Caco-2 (cell line): ENCODE results near the gene RNF121. TPM values are rescaled to one million over a fixed set of nuclear protein-coding genes. Genes with fewer than 3 reads are reported as not detected.

ENCODE experiments used
- BruUV-seq: library from RNA; stranded (reverse); fragments of 400-500 nt; replicated peaks from 2 replicates; lab custom pipeline; 2021; lab: Mats Ljungman, UMichigan
- CTCF ChIA-PET: fragments of 300-600 bp; sonication (Branson Sonifier 250); formaldehyde crosslinking; loops from one replicate; lab custom pipeline; 2022; ENCODE audit warnings: antibody characterized with exemption; lab: Charles Lee
- POLR2A ChIA-PET: fragments of 300-600 bp; sonication (Branson Sonifier 250); formaldehyde crosslinking; loops from one replicate; lab custom pipeline; 2022; ENCODE audit warnings: antibody characterized with exemption; lab: Charles Lee
- DNase-seq, 2 experiments: peaks; one replicate each; pipeline versions ENCODE4 v3.0.0 to v3.0.0-alpha.2; 2020 to 2022
- H3K27me3 ChIP-seq: replicated peaks from 2 replicates; pipeline ENCODE4 v1.6.0; 2011; ENCODE audit warnings: low read length; ENCODE audit not compliant: control insufficient read depth, insufficient read depth
- H3K36me3 ChIP-seq: 2 replicates; pipeline ENCODE4 v1.5.1; 2011; ENCODE audit warnings: low read length; ENCODE audit not compliant: control insufficient read depth, insufficient read depth
- H3K4me1 ChIP-seq: fragments of 250-450 bp; sonication (Bioruptor Pico); 2 replicates; pipeline ENCODE4 v1.5.1; 2020; ENCODE audit warnings: mild to moderate bottlenecking
- H3K4me3 ChIP-seq: 2 replicates; pipeline ENCODE4 v1.5.1; 2011; ENCODE audit warnings: low read depth, mild to moderate bottlenecking, control low read depth, low read length
- H3K9me3 ChIP-seq: fragments of 250-450 bp; sonication (Bioruptor Pico); 2 replicates; pipeline ENCODE4 v1.5.1; 2020; ENCODE audit warnings: mild to moderate bottlenecking, moderate library complexity
- H3K27ac Mint-ChIP-seq: one replicate; pipeline ENCODE4 v1.8.0; 2022; ENCODE audit warnings: mixed read lengths; ENCODE audit not compliant: unreplicated experiment
- H3K27me3 Mint-ChIP-seq: one replicate; pipeline ENCODE4 v1.8.0; 2022; ENCODE audit warnings: mixed read lengths; ENCODE audit not compliant: insufficient read depth, unreplicated experiment
- H3K36me3 Mint-ChIP-seq: one replicate; pipeline ENCODE4 v1.8.0; 2022; ENCODE audit warnings: mild to moderate bottlenecking, mixed read lengths; ENCODE audit not compliant: insufficient read depth, unreplicated experiment
- H3K4me1 Mint-ChIP-seq: one replicate; pipeline ENCODE4 v1.8.0; 2022; ENCODE audit warnings: low read depth, mixed read lengths; ENCODE audit not compliant: unreplicated experiment
- H3K4me3 Mint-ChIP-seq: one replicate; pipeline ENCODE4 v1.8.0; 2022; ENCODE audit warnings: mild to moderate bottlenecking, moderate library complexity, mixed read lengths; ENCODE audit not compliant: unreplicated experiment
- H3K9me3 Mint-ChIP-seq: one replicate; pipeline ENCODE4 v1.8.0; 2022; ENCODE audit warnings: mixed read lengths; ENCODE audit not compliant: unreplicated experiment
- CTCF ChIP-seq, 2 experiments: fragments of 200-600 bp in 1 of 2; IDR thresholded peaks; 1 replicate in 1 of 2; 2 replicates in 1 of 2; pipeline versions ENCODE4 v1.5.1 to v1.8.0; 2011 to 2022; ENCODE audit warnings: antibody characterized with exemption in 1 of 2, control low read depth in 1 of 2, inconsistent platforms in 1 of 2, low read depth in 1 of 2, low read length in 1 of 2, mild to moderate bottlenecking in 1 of 2, moderate library complexity in 1 of 2; ENCODE audit not compliant: insufficient read depth in 1 of 2, severe bottlenecking in 1 of 2, unreplicated experiment in 1 of 2
- intact Hi-C: fragments of 100-400 bp; cut with micrococcal nuclease; formaldehyde crosslinking; loops from one replicate; pipeline ENCODE4 v1.10.0; 2022; ENCODE audit not compliant: unreplicated experiment
- total RNA-seq: library from RNA; stranded (reverse); gene quantifications from 2 replicates; pipeline ENCODE4 v1.2.3, GENCODE V29; 2022

The RNF121 gene
- total RNA-seq, 1 experiment from 2014 or later: 146 TPM

GRCh38 chr11:71929491-71929890, 645 bp downstream of the RNF121 start:
- H3K4me1 ChIP-seq: peaks cover 9% of the 10 kb centered on the region

GRCh38 chr11:71930556-71931244, 1.9 kb downstream of the RNF121 start:
- DNase-seq: no peak
- ChIA-PET POLR2A (no interaction called here), CTCF (interaction anchor here (1.3 to 3.3 kb wide), 2 partner anchors 13 to 18 kb away, joined by 4 to 12 read pairs; no protein-coding TSS in a partner anchor)
- no peaks in the 10 kb centered on the region for H3K27me3 Mint-ChIP-seq
- Histone ChIP-seq H3K4me3 (no peak overlapping the region), H3K27me3 (no peaks in the 10 kb centered on the region), H3K4me1 (peaks cover 9% of the 10 kb centered on the region), H3K36me3 (no peaks in the 10 kb centered on the region), H3K9me3 (no peaks in the 10 kb centered on the region)
- H3K36me3 Mint-ChIP-seq: peaks cover 22% of the 10 kb centered on the region
- BruUV-seq: no TSS peak
- peak overlapping the region; percentile 90 for H3K4me3 Mint-ChIP-seq
- peaks cover 19% of the 10 kb centered on the region for H3K4me1 Mint-ChIP-seq
- no peaks in the 10 kb centered on the region for H3K9me3 Mint-ChIP-seq
- no peak for TF ChIP-seq CTCF (IDR thresholded peaks at IDR 0.05; ENCODE audit: insufficient read depth in 1 of 2, low read depth in 1 of 2, low read length in 1 of 2, severe bottlenecking in 1 of 2, unreplicated experiment in 1 of 2)
- peak overlapping the region; percentile 99 for H3K27ac Mint-ChIP-seq
- intact Hi-C loops: no loop called here

More at GRCh38 chr11:71929491-71929890, 645 bp downstream of the RNF121 start:
- CTCF ChIA-PET: interaction anchor here (0.6 to 3.3 kb wide), 6 partner anchors 15 to 162 kb away, joined by 3 to 15 read pairs (median 6); no protein-coding TSS in a partner anchor
- no peaks in the 10 kb centered on the region for H3K27me3 ChIP-seq
- Mint-ChIP-seq H3K27ac (peak overlapping the region; percentile 99), H3K4me3 (peak overlapping the region; percentile 90), H3K27me3 (no peaks in the 10 kb centered on the region), H3K4me1 (peaks cover 19% of the 10 kb centered on the region), H3K9me3 (no peaks in the 10 kb centered on the region), H3K36me3 (peaks cover 27% of the 10 kb centered on the region)
- TF ChIP-seq CTCF (IDR thresholded peaks at IDR 0.05; ENCODE audit: insufficient read depth in 1 of 2, low read depth in 1 of 2, low read length in 1 of 2, severe bottlenecking in 1 of 2, unreplicated experiment in 1 of 2): no peak
- POLR2A ChIA-PET: interaction anchor here (0.7 to 2.2 kb wide), 5 partner anchors 17 to 79 kb away, joined by 3 to 41 read pairs (median 3); no protein-coding TSS in a partner anchor
- H3K4me3 ChIP-seq: peak overlapping the region; percentile 74
- H3K9me3 ChIP-seq: no peaks in the 10 kb centered on the region
- intact Hi-C loops: no loop called here
- no peaks in the 10 kb centered on the region for H3K36me3 ChIP-seq
- BruUV-seq: no TSS peak
- no peak for DNase-seq

GRCh38 chr11:71931245-71931602, 2.4 kb downstream of the RNF121 start:
- H3K9me3 ChIP-seq: no peaks in the 10 kb centered on the region
- peaks cover 9% of the 10 kb centered on the region for H3K4me1 ChIP-seq
- no peak overlapping the region for H3K4me3 ChIP-seq

More at GRCh38 chr11:71931245-71931602, 2.4 kb downstream of the RNF121 start:
- Mint-ChIP-seq H3K4me3 (no peak overlapping the region), H3K9me3 (no peaks in the 10 kb centered on the region), H3K27me3 (no peaks in the 10 kb centered on the region), H3K4me1 (peaks cover 19% of the 10 kb centered on the region), H3K36me3 (peaks cover 22% of the 10 kb centered on the region), H3K27ac (no peak overlapping the region)
- no peak for TF ChIP-seq CTCF (IDR thresholded peaks at IDR 0.05; ENCODE audit: insufficient read depth in 1 of 2, low read depth in 1 of 2, low read length in 1 of 2, severe bottlenecking in 1 of 2, unreplicated experiment in 1 of 2)
- BruUV-seq: no TSS peak
- intact Hi-C loops: no loop called here
- no peak for DNase-seq
- ChIA-PET POLR2A (no interaction called here), CTCF (interaction anchor here (1.3 kb wide), 1 partner anchor 17 kb away, joined by 4 read pairs; no protein-coding TSS in a partner anchor)
- H3K36me3 ChIP-seq: no peaks in the 10 kb centered on the region
- H3K27me3 ChIP-seq: no peaks in the 10 kb centered on the region
